Measurements from ENCODE around the gene MYRIP.

DNA sequence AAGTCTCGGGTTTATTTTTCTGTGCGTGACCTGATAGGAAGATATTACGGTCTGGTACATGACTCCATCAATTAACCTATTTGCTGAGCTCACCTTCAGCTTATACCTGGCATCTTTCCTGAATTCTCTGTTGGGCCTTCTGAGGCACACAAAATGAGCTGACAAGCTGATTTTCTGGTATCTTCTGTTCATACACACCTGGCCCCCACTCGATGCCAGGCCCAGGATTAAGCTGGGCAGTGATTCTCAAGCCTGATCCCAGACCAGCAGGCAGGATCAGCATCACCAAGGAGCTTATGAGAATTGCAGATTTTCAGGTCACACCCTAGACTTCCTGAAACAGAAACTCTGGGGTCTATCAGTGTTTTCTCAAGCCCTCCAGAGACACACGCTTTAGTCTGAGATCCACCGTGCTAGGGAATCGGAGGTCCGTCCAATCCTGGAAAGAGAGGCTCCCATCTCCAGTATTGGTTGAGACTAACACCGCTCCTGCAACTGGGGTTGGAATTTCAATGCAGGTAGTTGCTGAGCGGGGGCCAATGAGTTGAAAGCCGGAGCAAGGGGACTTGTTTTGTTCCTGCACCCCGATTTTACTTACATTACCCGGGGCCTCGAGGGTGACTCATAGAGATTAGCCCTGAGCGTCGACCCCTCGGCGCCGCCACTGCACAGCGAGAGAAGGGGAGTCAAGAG lies 499.5 kb downstream of the MYRIP start:
- TF ChIP-seq CTCF (IDR thresholded peaks at IDR 0.05; ENCODE audit: low read depth, low read length, missing input control) (no peak), REST (IDR thresholded peaks at IDR 0.05) (no peak), RAD21 (IDR thresholded peaks at IDR 0.05) (no peak), FOXA1 (IDR thresholded peaks at IDR 0.05) (no peak)

Measured in liver (tissue), 3 donors.